HepG2 (cell line): ENCODE results near the gene SLAIN2. TPM values are rescaled to one million over a fixed set of nuclear protein-coding genes. Genes with fewer than 3 reads are reported as not detected.
"Not testable (repeated sequence)": the region's sequence is repeated elsewhere in the genome, so short reads cannot be mapped to it uniquely, and the experiment has no call there.

Experiments used
- ATAC-seq: fragments of 200-7000 bp; cut with Tn5 transposase; 3 replicates; pipeline ENCODE4 v1.9.1; 2020; ENCODE audit warnings: mild to moderate bottlenecking, moderate library complexity
- BruUV-seq: library from RNA; stranded (reverse); fragments of 400-500 nt; replicated peaks from 2 replicates; lab custom pipeline; 2021; lab: Mats Ljungman, UMichigan
- CTCF ChIA-PET: fragments of 300-600 bp; formaldehyde crosslinking; extraction: SDS; loops from one replicate; lab custom pipeline; 2021; ENCODE audit warnings: low total read pairs, inconsistent platforms, low intra/inter-chr PET ratio; lab: Yijun Ruan, JAX
- POLR2A ChIA-PET: fragments of 350-600 bp; sonication (Branson Sonifier 250); formaldehyde crosslinking; loops from one replicate; lab custom pipeline; 2020; ENCODE audit warnings: antibody characterized with exemption, inconsistent platforms; lab: Yijun Ruan, JAX
- DNase-seq: peaks from one replicate; pipeline ENCODE4 v3.0.0-alpha.2; 2015; ENCODE audit warnings: low spot score
- FAIRE-seq: peaks from 3 replicates; lab custom pipeline; 2011; peaks lifted over from hg19 to GRCh38; lab: Jason Lieb, UNC
- H2AFZ ChIP-seq: one replicate; pipeline ENCODE4 v1.6.1; 2011; ENCODE audit warnings: low read length, inconsistent platforms
- H3K27ac ChIP-seq: fragments of 300-600 bp; 3 replicates; pipeline ENCODE4 v1.8.0; 2011; ENCODE audit warnings: mixed run types, mild to moderate bottlenecking, mixed read lengths, low read length, inconsistent platforms; ENCODE audit not compliant: insufficient read depth; ENCODE audit errors: extremely low read length
- H3K27me3 ChIP-seq, 2 experiments: fragments of 200-600 bp in 1 of 2; 2 replicates in 1 of 2; 3 replicates in 1 of 2; pipeline versions ENCODE4 v1.6.0 to v1.8.0; 2011; ENCODE audit warnings: low read length in 2 of 2, mild to moderate bottlenecking in 2 of 2, moderate library complexity in 2 of 2, inconsistent platforms in 1 of 2; ENCODE audit not compliant: insufficient read depth in 2 of 2, control insufficient read depth in 1 of 2
- H3K36me3 ChIP-seq, 2 experiments: fragments of 200-600 bp in 1 of 2; replicated peaks in 1 of 2; 2 replicates in 1 of 2; 3 replicates in 1 of 2; pipeline versions ENCODE4 v1.5.1 to v1.8.0; 2011; ENCODE audit warnings: low read length in 2 of 2, inconsistent platforms in 1 of 2; ENCODE audit not compliant: insufficient read depth in 2 of 2, control insufficient read depth in 1 of 2
- H3K4me1 ChIP-seq: 2 replicates; pipeline ENCODE4 v1.5.1; 2012; ENCODE audit warnings: low read length, inconsistent platforms; ENCODE audit not compliant: insufficient read depth
- H3K4me2 ChIP-seq: 2 replicates; pipeline ENCODE4 v1.6.0; 2011; ENCODE audit warnings: low read depth, low read length, inconsistent platforms
- H3K4me3 ChIP-seq, 3 experiments: fragments of 200-600 bp in 1 of 3; sonication (generic), shearing (Covaris generic) in 1 of 3; replicated peaks in 1 of 3; 2 replicates each; pipeline ENCODE4 v1.5.1; 2011 to 2016; ENCODE audit warnings: low read length in 3 of 3, inconsistent platforms in 2 of 3, low read depth in 2 of 3, mild to moderate bottlenecking in 2 of 3, control low read depth in 1 of 3, mixed read lengths in 1 of 3; ENCODE audit not compliant: insufficient read depth in 1 of 3
- H3K79me2 ChIP-seq: one replicate; pipeline ENCODE4 v1.6.1; 2011; ENCODE audit warnings: low read length, inconsistent platforms; ENCODE audit not compliant: insufficient read depth
- H3K9ac ChIP-seq: 2 replicates; pipeline ENCODE4 v1.6.0; 2011; ENCODE audit warnings: mild to moderate bottlenecking, low read depth, low read length, inconsistent platforms; ENCODE audit not compliant: insufficient read depth
- H3K9me3 ChIP-seq: 2 replicates; pipeline ENCODE4 v1.5.1; 2012; ENCODE audit warnings: mild to moderate bottlenecking, low read length
- H4K20me1 ChIP-seq: 2 replicates; pipeline ENCODE4 v1.6.0; 2011; ENCODE audit warnings: inconsistent platforms, mild to moderate bottlenecking, low read length, moderate library complexity; ENCODE audit not compliant: insufficient read depth
- KLF15 ChIP-seq: sonication (generic); formaldehyde crosslinking; IDR thresholded peaks from 2 replicates; pipeline ENCODE4 v1.8.1; 2023; ENCODE audit warnings: borderline replicate concordance, mild to moderate bottlenecking, inconsistent platforms, missing genetic modification reagents, mixed read lengths
- ZNF138 ChIP-seq: sonication (generic); formaldehyde crosslinking; IDR thresholded peaks from 2 replicates; pipeline ENCODE4 v1.5.0; 2020; ENCODE audit warnings: mild to moderate bottlenecking, low read depth, missing genetic modification reagents
- ZNF326 ChIP-seq: sonication (generic); formaldehyde crosslinking; IDR thresholded peaks from 2 replicates; pipeline ENCODE4 v1.4.0; 2020; ENCODE audit warnings: missing genetic modification reagents, borderline replicate concordance
- ZNF430 ChIP-seq: sonication (generic); formaldehyde crosslinking; IDR thresholded peaks from 2 replicates; pipeline ENCODE4 v1.9.0; 2021; ENCODE audit warnings: mild to moderate bottlenecking, missing genetic modification reagents
- ZNF7 ChIP-seq: IDR thresholded peaks from 2 replicates; pipeline ENCODE4 v1.6.1; 2016; ENCODE audit warnings: missing biosample characterization, missing genetic modification reagents
- WGBS: methylation state at CpG from one replicate; pipeline ENCODE4 v1.1.6; 2017; ENCODE audit warnings: low lambda C conversion rate; 5-methylcytosine and 5-hydroxymethylcytosine counted together
- in situ Hi-C: cut with HindIII; loops from 2 replicates; pipeline ENCODE4 v1.10.0; 2017; ENCODE audit warnings: low pct_unique_long_range_greater_than_20kb; ENCODE audit not compliant: extremely low pct_ligation_motif_present
- intact Hi-C: fragments of 100-400 bp; cut with micrococcal nuclease; formaldehyde crosslinking; loops from one replicate; pipeline ENCODE4 v1.10.0; 2022; ENCODE audit not compliant: unreplicated experiment
- polyA plus RNA-seq, 8 experiments: library from polyadenylated mRNA; depleted of rRNA in 3 of 8; stranded (reverse) in 7 of 8; unstranded in 1 of 8; fragments of >200 nt; fragmentation: Illumina TruSeq in 4 of 8; extraction: Trizol in 4 of 8; gene quantifications; 2 replicates each; pipeline versions ENCODE4 v1.2.1 to v1.2.3, GENCODE V29; 2011 to 2016; ENCODE audit warnings: low read depth in 4 of 8, missing spikeins in 1 of 8, mixed read lengths in 1 of 8; ENCODE audit not compliant: insufficient read depth in 1 of 8
- total RNA-seq, 5 experiments: library from RNA; depleted of rRNA; stranded (reverse); fragments of >200 nt; fragmentation: Illumina TruSeq; extraction: Trizol; gene quantifications; 2 replicates each; pipeline ENCODE4 v1.2.3, GENCODE V29; 2016; ENCODE audit warnings: low read depth in 1 of 5
- TF ChIP-seq, protein P1 (sequence below): sonication (generic); formaldehyde crosslinking; IDR thresholded peaks from 2 replicates; pipeline ENCODE4 v1.8.0; 2023; ENCODE audit warnings: mild to moderate bottlenecking, missing genetic modification reagents
- TF ChIP-seq, protein P2 (sequence below): sonication (generic); formaldehyde crosslinking; IDR thresholded peaks from 2 replicates; pipeline ENCODE4 v1.4.0; 2020; ENCODE audit warnings: low read depth, missing genetic modification reagents
- TF ChIP-seq, protein P3 (sequence below): sonication (generic); formaldehyde crosslinking; IDR thresholded peaks from 2 replicates; pipeline ENCODE4 v1.8.0; 2022; ENCODE audit warnings: missing genetic modification reagents, mild to moderate bottlenecking, inconsistent platforms, borderline replicate concordance

The SLAIN2 gene
- total and polyA plus RNA-seq, 2 of the 13 experiments (the other 11 are each of a cell fraction or from before 2014, with no cell fraction given) = 20.7 to 22.5 TPM

DNA sequence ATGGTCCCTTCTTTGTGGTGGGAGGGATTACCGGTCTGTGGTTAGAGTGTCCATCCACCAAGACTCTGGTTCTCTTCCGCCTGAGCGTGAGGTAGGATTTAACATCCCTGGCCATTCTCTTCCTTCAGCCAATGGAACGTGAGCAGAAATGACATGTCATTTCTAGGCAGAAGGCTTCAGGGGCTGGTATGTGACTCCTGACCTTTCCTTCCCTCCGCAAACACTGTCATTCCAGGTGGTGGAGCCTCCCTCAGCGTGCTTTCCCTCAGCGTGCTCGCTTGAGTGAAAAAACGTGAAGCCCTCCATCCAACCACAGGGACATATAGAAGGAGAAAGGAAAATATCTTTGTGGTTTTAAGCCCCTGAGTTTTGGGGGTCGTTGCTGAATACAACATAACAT is 107.8 kb downstream of the SLAIN2 start (continued):
- TF ChIP-seq, protein P1, sequence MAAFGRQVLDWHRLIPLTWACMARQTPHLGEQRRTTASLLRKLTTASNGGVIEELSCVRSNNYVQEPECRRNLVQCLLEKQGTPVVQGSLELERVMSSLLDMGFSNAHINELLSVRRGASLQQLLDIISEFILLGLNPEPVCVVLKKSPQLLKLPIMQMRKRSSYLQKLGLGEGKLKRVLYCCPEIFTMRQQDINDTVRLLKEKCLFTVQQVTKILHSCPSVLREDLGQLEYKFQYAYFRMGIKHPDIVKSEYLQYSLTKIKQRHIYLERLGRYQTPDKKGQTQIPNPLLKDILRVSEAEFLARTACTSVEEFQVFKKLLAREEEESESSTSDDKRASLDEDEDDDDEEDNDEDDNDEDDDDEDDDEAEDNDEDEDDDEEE (CRISPR knock-in tag) = no peak
- TF ChIP-seq ZNF430 (CRISPR knock-in tag) (no peak), KLF15 (CRISPR knock-in tag) (no peak)
- TF ChIP-seq, all 625 proteins: peak for 4

DNA sequence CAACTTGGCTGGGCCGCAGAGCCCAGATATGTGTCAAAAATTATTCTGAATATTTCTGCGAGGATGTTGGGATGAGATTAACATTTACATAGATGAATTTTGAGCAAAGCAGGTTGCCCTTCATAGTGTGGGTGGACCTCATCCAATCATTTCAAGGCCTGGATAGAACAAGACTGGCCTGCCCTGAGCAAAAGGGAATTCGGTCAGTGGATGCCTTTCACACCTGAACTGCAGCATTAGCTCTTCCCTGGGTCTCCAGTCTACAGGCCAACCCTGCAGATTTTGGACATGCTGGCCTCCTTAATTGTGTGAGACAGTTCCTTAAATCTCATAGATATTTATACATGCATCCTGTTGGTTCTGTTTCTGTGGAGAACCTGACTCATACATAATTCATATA is 109.4 kb downstream of the SLAIN2 start:
- no peak overlapping the region for H3K4me2 ChIP-seq
- intact Hi-C loops (no loop called here), in situ Hi-C loops (no loop called here)
- ATAC-seq (no peak), DNase-seq (no peak), FAIRE-seq (no peak)
- H3K36me3 ChIP-seq = no peaks in the 10 kb centered on the region
- POLR2A ChIA-PET = no interaction called here
- H3K4me3 ChIP-seq = no peak overlapping the region
- CTCF ChIA-PET = no interaction called here
- no peaks in the 10 kb centered on the region for H3K79me2 ChIP-seq
- BruUV-seq = no TSS peak
- H4K20me1 ChIP-seq = no peaks in the 10 kb centered on the region
- H3K9me3 ChIP-seq = no peaks in the 10 kb centered on the region
- H3K9ac ChIP-seq = no peak overlapping the region
- no peaks in the 10 kb centered on the region for H3K27me3 ChIP-seq
- no peak overlapping the region for H3K27ac ChIP-seq
- 0 out of 2 replicates have a peak, but pooled peaks cover 10% of the 10 kb centered on the region for H3K4me1 ChIP-seq
- no peak overlapping the region for H2AFZ ChIP-seq
- TF ChIP-seq, protein P2, sequence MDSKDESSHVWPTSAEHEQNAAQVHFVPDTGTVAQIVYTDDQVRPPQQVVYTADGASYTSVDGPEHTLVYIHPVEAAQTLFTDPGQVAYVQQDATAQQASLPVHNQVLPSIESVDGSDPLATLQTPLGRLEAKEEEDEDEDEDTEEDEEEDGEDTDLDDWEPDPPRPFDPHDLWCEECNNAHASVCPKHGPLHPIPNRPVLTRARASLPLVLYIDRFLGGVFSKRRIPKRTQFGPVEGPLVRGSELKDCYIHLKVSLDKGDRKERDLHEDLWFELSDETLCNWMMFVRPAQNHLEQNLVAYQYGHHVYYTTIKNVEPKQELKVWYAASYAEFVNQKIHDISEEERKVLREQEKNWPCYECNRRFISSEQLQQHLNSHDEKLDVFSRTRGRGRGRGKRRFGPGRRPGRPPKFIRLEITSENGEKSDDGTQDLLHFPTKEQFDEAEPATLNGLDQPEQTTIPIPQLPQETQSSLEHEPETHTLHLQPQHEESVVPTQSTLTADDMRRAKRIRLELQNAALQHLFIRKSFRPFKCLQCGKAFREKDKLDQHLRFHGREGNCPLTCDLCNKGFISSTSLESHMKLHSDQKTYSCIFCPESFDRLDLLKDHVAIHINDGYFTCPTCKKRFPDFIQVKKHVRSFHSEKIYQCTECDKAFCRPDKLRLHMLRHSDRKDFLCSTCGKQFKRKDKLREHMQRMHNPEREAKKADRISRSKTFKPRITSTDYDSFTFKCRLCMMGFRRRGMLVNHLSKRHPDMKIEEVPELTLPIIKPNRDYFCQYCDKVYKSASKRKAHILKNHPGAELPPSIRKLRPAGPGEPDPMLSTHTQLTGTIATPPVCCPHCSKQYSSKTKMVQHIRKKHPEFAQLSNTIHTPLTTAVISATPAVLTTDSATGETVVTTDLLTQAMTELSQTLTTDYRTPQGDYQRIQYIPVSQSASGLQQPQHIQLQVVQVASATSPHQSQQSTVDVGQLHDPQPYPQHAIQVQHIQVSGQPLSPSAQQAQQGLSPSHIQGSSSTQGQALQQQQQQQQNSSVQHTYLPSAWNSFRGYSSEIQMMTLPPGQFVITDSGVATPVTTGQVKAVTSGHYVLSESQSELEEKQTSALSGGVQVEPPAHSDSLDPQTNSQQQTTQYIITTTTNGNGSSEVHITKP = no peak
- no peak for TF ChIP-seq ZNF326 (CRISPR knock-in tag)
- TF ChIP-seq, protein P3, sequence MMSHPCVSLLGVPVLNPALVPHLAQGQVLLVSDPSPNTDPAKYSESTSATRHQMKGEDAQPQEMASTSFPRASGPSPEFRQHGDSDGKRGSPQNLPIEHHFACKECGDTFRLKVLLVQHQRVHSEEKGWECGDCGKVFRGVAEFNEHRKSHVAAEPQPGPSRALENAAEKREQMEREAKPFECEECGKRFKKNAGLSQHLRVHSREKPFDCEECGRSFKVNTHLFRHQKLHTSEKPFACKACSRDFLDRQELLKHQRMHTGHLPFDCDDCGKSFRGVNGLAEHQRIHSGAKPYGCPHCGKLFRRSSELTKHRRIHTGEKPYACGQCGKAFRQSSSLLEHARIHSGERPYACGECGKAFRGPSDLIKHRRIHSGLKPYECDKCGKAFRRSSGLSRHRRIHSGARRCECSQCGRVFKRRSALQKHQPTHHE (CRISPR knock-in tag) = no peak
- no peak for TF ChIP-seq ZNF138 (CRISPR knock-in tag)
- no peak for TF ChIP-seq ZNF7 (CRISPR knock-in tag)
- 75% methylated on average over 3 of the region's 3 CpGs for WGBS

DNA sequence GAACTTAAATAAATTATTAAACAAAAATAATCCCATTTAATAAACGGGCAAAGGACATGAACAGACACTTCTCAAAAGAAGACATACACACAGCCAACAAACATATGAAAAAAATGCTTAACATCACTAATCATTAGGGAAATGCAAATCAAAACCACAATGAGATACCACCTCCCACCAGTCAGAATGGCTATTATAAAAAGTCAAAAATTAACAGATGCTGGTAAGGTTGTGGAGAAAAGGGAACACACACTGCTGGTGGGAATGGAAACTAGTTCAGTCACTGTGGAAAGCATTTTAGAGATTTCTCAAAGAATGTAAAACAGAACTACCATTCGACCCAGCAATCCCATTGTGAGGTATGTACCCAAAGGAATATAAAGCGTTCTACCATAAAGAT is 110.3 kb downstream of the SLAIN2 start:
- peak; percentile 8 for FAIRE-seq
- H3K4me2 ChIP-seq, DNase-seq, H3K79me2 ChIP-seq, H3K27me3 ChIP-seq, H3K4me3 ChIP-seq, POLR2A ChIA-PET, H2AFZ ChIP-seq, BruUV-seq, H4K20me1 ChIP-seq, ATAC-seq, in situ Hi-C loops, CTCF ChIA-PET, H3K36me3 ChIP-seq, intact Hi-C loops, H3K27ac ChIP-seq, H3K4me1 ChIP-seq, H3K9ac ChIP-seq, H3K9me3 ChIP-seq: not testable (repeated sequence)
- WGBS = 16% methylated on average over 3 of the region's 3 CpGs
